Activated gamma-delta T cell (primary cell): ENCODE measurements around the gene CATSPER1.

Source experiments
- DNase-seq: peaks from one replicate; lab custom pipeline; 2025; lab: John Stamatoyannopoulos, UW
- total RNA-seq, 2 donors: gene quantifications; one replicate each; lab custom pipeline; 2026; lab: John Stamatoyannopoulos, UW

The CATSPER1 gene
- total RNA-seq, result 0.31 reads per million in 2 donors

DNA sequence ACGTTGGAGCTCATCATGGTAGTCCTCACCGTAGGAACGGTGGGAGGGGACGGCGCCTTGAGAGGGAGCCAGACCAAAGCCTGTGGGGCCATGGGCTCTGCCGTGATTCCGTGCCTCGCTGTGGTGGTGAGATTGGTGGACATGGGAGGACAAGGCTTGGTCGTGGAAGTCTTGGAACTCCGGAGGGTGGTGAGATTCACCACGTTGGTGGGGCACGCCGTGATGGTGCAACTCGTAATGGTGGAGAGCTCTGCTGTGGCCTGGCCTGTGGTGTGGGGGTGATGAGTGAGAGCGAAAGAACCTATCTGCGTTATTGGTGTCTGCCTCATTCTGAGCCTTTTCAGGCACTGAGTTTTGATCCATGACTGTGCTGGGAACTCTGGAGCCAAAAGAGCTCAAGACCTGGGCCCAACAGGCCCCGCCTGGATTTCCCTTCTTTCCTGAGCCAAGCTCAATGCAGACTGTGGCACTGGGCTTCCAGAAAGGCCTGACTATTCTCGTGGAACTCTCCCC is at the start of gene CATSPER1:
CATSPER1 (minus strand) TSS at position 463 of the 513 bp plus-strand sequence; CDS start at position 363, 100 bp downstream.
- no peak for DNase-seq

DNA sequence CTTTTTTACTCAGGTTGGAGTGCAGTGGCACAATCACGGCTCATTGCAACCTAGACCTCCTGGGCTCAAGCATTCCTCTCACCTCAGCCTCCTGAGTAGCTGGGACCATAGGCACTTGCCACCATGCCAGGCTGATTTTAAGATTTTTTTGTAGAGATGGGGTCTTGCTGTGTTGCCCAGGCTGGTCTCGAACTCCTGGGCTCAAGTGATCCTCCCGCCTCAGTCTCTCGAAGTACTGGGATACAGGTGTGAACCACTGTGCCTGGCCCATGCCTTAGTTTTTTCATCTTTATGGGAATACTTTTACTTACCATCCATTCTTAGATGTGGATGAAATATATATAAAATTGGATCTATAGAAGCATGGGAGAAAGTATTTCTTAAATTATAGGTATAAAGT is 49.0 kb upstream of the CATSPER1 start:
- DNase-seq, result no peak

DNA sequence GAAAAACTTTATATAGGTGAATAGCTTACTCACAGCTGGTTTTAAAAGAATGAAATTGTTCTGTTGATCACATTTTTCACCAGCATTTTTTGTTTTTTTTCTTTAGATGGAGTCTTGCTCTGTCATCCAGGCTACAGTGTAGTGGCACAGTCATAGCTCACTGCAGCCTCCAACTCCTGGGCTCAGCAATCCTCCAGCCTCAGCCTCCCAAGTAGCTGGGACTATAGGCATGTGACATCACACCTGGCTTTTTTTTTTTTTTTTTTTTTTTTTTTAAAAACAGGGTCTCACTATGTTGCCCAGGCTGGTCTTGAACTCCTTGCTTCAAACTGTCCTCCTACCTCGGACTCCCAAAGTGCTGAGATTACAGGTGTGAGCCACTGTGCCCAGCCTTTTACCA is 47.4 kb upstream of the CATSPER1 start:
- no peak for DNase-seq

DNA sequence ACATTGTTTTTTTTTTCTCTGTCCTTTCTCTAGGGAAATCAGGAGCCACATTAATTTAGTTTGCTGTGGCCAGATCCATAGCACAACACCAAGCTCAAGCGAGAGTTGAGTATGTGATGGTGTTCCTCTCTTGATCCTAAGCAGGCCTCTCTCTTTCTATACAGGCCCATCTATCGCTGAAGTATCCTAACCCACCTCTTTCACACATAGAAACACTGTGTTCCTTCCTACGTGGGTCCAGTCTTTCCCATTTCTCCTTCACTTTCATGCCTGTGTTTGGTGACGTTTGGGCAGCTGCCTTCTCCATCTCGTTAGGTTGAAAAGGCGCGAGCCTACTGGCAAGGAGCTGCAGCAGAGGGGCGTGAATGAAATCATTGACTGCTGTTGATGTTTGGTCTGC is 46.2 kb upstream of the CATSPER1 start:
- no peak for DNase-seq

DNA sequence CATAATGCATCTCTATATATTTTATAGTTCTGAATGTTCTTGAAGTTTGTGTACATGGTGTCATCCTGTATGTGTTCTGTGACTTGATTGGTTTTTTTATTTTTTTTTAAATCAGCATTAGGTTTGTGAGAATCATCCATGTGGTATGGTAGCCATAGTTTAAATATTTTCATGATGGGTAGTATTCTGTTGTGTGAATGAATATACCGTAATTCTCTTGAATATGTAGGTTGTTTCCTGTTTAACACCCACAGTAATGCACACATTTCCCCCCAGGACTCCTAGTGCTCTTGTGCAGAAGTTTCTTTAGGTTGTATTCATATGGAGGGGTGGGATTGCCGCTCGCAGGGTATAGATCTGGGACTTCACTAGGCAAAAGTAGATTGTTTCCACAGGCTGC is 45.8 kb upstream of the CATSPER1 start:
- no peak for DNase-seq

DNA sequence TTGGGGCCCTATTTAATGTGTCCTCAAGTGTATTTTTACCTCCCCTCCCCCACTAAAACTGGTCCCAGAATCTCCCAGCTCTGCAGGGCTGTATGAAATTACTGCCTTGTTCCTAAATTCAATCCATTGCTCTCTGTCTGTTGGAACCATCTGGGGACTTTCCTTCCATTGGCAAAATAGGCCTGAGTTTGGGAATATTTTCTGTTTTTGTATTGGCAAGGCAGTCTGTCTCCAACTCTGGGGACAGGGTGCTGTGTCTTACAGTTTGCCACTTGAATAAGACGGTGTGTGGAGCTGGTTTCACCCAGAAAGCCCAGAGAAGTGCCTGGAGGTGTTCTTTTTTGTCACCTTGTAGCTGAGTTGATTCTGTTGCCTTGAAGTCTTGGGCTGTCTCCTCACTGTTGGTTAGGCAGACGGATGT is 45.1 kb upstream of the CATSPER1 start:
- no peak for DNase-seq

DNA sequence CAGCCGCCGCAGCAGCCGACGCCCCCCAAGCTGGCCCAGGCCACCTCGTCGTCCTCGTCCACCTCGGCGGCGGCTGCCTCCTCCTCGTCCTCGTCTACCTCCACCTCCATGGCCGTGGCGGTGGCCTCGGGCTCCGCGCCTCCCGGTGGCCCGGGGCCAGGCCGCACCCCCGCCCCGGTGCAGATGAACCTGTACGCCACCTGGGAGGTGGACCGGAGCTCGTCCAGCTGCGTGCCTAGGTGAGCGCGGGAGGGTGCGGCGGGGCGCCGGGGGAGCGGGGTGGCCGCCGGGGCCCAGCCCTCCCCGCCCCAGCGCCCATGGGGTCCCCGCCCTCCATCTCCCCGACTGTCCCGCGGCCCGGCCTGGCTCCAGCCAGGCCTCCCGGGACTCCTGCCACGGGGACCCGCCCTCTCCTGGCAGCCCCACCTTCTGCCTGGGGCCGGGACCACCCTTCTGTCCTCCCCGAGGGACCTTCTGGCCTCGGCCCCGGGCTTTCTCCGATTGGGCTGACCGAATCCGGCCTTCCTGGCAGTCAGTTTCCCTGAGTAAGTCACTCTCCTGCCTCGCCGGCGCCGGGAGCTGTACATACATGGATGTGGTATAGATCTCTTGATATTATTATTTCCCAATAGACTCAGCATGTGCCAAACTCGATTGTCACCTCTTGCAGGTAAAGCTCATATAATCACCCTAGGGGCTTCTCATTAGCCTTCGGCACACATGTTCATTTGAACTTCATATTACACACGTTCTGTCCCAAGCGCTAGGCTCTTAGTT is 44.5 kb upstream of the CATSPER1 start:
- no peak for DNase-seq

DNA sequence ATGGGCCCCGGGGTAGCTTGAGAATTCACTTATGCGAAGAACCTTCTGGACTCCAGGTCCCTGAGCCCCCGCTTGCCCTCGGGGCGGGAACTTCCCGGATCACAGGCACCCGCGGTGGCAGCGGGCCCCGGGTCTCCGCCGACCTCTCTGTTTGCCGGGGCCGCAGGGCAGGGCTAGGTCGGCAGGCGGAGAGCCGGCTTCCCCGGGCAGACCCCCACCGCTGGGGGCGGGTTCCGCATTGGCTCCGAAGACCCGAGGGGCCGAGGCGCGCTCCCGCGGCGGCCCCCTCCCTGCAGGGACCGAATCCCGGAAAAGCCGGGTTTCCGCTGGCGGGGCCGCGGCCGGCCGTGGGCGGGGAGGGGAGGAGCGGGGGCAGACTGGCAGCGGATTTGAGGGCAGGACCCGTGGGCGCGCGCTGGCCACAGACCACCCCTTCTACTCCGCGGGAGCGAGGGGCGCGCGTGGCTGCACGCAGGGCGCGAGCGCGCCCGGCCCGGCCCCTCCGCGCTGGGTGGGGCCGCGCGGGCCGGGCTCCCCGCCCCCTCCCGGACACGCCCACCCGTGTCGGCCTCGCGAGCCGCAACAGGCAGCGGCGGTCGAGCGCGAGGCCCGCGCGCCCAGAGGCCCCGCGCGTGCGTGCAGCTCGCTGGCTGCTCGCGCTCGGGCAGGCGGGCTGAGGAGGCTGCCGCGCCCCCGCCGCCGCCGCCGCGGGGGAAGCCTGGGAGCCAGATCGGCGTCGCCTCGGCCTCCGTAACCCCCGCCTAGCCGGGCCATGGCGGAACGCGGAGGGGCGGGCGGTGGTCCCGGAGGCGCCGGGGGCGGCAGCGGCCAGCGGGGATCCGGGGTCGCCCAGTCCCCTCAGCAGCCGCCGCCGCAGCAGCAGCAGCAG is 43.7 kb upstream of the CATSPER1 start, which contains the start of gene PACS1:
PACS1 (plus strand) TSS at position 558 of the 889 bp plus-strand sequence; CDS start at position 773, 215 bp downstream.
- DNase-seq, result peak; percentile 82

DNA sequence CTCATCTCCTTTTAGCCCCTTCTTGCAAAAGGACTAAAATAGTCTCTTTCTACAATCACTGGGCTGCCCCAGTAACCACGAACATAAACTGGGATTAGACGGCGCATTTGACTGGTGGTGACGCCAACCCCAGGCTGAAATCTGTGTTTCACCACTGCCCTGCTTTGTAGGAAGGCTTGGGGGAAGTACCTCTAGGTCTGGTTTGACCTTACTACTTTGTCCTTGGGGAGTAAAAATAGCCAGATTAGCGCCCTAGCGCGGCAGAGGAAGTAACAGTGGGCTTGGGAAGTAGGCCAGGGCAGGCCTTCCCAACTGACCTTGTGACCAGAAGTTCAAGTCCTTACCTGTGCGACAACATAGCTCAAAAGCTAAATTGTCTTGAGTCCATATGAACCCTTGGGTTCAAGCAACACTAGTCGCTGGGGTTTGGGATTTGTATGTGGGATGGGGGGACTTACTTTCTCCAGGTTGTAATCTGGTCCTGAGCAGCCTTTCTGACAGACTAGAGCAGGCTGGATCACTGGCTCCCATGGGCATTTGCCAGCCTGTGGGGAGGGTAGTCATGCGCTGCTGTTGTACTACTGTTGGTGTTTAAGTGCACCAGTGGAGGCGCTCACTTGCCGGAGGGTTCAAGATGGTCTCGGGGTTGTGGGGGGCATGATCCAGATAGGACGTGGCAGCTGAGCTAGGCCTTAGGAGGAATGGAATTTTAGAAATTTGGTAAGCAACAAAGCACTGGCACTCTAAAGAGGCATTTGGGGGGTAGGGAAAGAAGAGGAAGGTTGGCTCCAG is 42.8 kb upstream of the CATSPER1 start:
- DNase-seq, result no peak

DNA sequence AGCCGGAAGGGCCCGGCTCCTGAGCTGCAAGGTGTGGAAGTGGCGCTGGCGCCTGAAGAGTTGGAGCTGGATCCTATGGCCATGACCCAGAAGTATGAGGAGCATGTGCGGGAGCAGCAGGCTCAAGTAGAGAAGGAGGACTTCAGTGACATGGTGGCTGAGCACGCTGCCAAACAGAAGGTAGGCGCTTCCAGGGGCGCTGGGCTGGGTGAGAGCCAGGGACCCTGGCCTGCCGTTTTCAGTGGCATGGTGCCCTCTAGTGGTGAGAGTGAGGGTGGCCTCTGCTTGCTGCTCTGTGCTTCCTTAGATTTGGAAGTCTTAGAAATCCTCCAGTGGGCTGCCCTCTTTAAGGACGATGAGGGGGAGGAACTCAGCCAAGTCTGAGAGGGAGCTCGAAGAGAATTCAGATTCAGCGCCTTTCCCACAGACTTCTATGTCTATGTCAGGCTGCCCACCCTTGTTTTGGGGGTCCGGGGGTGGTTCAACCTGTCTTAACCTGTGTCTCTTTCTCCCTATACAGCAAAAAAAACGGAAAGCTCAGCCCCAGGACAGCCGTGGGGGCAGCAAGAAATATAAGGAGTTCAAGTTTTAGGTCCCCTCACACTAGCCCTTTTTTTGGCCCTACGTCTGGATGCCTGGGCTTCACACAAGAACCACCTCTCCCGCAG is 42.0 kb upstream of the CATSPER1 start:
- DNase-seq, result no peak

DNA sequence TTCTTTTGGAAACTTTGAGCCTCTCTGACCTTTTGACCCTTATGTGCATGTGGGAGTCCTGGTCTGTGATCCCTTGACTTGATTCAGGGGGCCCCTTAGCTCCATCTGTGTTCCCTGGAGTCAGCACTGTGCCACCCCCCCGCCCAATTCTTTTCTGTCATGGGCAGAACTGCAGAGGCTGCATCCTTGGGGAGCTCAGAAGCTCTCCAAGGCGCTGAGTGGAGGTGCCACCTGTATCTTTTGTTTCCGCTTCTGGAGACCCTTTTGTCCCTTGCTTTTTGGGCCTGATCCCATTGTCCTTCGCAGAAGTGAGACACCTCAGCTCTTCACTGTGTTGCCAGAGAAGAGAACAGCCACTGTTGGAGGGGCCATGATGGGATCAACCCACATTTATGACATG is 41.4 kb upstream of the CATSPER1 start:
- DNase-seq, result no peak

DNA sequence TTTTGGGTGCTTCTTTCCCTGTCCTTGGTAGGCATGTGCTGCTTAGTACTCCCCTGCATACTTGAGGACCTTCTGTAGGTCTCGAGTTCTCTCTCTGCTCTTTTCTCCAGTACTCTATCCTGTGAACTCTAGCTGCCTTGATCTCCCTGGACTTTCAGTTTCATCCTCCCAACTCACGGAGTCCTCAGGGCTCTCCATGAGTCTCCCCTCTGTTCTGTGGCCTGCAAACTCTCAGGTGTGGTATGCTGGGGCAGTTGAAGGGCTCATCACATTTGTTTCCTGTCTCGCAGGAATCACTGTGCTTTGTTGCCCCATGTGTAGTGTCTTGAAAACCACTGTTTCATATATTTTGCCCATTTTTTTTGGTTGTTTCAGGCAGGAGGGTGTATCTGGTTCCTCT is 40.5 kb upstream of the CATSPER1 start:
- no peak for DNase-seq

DNA sequence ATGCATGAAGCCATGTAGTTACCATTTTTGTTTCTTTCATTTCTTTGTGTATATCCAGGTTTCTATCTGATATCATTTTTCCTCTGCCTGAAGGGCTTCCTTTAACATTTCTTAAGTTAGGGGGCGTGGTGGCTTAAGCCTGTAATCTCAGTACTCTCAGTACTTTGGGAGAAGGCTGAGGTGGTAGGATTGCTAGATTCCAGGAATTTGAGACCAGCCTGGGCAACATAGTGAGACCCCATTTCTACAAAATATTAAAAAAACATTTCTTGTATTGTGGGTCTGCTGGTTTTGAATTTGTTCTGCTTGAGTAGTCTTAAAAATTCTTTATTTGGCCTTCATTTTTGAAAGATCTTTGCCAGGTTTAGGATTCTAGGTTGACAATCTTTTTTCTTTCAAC is 38.3 kb upstream of the CATSPER1 start:
- no peak for DNase-seq

DNA sequence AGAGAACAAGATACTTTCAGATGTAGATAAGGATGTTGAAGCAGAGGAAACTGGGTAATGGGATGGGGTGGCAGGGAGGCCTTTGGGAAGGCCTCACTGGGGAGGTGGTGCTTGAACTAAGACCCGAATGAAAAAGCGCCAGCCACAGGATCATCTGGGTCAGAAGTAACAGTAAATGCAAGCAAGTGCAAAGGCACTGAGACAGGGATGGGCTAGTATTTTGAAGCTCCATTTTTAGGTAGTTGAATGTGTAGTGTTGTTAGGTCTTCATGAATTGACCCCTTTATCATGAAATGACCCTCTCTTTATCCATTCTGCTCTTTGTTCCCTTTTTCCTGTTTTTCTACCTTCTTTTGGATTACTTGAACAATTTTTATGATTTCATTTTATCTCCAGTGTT is 37.6 kb upstream of the CATSPER1 start:
- DNase-seq, result no peak

DNA sequence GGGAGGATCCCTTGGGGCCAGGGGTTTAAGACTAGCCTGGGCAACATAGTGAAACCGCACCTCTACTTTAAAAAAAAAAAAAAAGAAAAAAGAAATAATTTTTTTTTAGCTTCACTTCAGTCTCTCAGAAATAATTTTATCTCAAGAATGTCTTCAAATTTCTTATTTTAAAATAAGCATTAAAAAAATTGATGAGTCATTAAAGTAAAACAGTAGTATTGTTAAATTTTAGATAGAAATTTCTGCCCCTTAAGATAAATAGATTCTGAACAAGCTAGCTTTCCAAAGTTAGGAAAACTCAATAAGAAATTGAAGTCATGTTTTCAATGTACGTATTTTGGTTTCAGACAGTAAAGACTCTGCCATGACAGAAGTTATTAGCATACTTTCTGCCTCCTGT is 36.1 kb upstream of the CATSPER1 start:
- DNase-seq, result no peak

DNA sequence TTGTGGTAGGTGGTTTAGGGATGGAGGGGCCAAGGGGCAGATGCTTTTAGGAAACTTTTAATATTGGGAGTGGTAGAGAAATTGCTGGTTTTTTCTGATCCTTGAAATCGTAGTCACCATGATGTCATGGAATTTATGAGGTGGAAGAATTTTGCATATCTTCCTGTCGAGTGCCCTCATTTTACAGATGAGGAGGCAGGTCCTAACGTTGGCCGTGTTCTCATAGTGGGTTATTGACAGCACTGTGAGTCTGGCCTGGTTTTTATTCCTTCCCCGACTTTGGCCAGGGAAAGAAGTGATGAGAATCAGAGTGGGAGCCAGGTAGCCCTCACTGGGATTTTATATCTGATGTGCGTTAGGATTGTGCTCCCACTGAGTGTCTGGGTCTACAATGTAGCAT is 35.0 kb upstream of the CATSPER1 start:
- DNase-seq, result no peak

DNA sequence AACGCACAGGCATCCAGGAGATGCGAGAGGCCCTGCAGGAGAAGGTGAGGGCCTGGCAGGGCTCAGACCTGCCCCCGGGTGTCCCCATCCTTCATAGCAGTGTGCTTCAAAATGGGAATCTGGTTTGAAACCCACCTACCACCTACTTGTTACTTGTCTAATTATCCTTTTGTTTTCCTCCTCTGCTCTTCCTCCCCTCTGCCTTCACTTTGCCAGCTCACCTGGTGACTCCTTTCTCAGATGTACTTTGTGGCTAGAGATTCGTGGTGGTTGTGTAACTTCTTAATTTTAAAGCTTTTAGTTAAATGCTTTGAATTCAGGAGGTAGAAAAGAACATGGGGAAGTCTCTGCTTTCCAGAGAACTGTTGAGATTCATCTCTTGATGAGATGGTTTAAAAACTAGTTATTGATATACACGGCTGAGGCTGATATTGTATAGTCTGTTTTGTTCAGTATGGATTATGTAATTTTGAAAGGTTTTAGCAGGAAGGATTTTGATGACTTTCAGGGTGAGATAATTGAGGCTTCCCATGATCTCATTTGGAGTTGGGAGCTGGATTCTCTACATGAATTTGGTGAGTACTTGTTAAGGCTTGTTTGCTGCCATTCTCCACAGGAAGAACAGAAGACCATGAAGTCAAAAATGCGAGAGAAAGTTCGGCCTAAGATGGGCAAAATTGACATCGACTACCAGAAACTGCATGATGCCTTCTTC is 33.8 kb upstream of the CATSPER1 start:
- no peak for DNase-seq

DNA sequence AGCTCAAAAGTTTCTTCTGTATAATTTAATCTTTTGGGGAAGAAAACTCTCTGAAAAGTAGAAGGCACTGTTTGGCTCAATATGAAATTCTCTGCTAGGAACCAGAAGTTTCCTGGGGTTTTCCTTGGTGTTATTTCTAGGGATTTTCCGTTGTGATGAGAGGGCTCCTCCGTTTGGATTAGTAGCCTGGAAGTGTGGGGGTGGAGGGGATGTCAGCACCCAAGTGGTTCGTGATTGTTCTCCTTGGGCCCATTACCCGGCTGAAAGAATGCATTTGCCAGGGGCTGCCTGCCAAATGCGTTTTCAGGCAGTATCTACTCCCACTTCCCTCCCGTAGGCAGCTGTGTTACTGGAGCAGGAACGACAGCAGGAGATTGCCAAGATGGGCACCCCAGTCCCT is 30.2 kb upstream of the CATSPER1 start:
- DNase-seq, result no peak

DNA sequence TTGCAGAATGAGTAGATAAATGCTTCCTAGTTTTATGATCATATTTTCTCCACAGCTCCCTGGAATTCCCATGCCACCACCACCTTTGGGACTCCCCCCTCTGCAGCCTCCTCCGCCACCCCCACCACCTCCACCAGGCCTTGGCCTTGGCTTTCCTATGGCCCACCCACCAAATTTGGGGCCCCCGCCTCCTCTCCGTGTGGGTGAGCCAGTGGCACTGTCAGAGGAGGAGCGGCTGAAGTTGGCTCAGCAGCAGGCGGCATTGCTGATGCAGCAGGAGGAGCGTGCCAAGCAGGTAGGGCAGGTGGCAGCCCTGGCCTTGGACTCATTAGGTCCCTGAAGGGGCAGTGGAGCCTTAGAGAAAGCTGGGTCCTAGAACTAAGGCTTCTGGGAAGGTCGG is 28.7 kb upstream of the CATSPER1 start:
- no peak for DNase-seq

DNA sequence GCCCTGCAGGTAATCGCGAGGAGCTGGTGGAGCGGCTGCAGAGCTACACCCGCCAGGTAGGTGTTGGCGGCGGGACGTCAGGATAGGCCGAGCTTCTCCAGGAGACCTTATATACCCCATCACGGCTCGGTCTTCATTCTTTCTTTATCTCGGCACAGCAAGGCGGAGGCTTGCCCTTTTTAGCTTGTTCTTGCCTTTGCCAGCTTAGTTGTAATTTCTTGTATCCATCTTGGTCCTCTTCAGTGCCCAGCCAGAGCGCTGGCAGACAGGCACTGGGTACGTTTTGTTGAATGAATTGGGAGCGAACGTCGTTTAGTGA is 26.3 kb upstream of the CATSPER1 start:
- DNase-seq, result no peak
